Panc1 (cell line): ENCODE measurements around the gene ABCD2. TPM values are rescaled to one million over a fixed set of nuclear protein-coding genes. Genes with fewer than 3 reads are reported as not detected.
A peak's percentile ranks its signal among the peaks of the same experiment; 100 is the strongest.

Experiments used
- ATAC-seq: fragments of 200-7000 bp; cut with Tn5 transposase; 2 replicates; pipeline ENCODE4 v1.9.1; 2020; ENCODE audit warnings: mild to moderate bottlenecking, moderate library complexity
- BruUV-seq: library from RNA; stranded (reverse); fragments of 400-500 nt; replicated peaks from 2 replicates; lab custom pipeline; 2021; lab: Mats Ljungman, UMichigan
- CTCF ChIA-PET: fragments of 300-600 bp; sonication (Branson Sonifier 250); formaldehyde crosslinking; loops from one replicate; lab custom pipeline; 2022; ENCODE audit warnings: antibody characterized with exemption; lab: Charles Lee
- POLR2A ChIA-PET: fragments of 300-600 bp; sonication (Branson Sonifier 250); formaldehyde crosslinking; loops from one replicate; lab custom pipeline; 2022; ENCODE audit warnings: antibody characterized with exemption; lab: Charles Lee
- DNase-seq: peaks from one replicate; pipeline ENCODE4 v3.0.0-alpha.2; 2010; ENCODE audit warnings: low read depth, low spot score
- H3K27ac ChIP-seq: 2 replicates; pipeline ENCODE4 v1.5.1; 2011; ENCODE audit warnings: mild to moderate bottlenecking, low read length, inconsistent platforms
- H3K27me3 ChIP-seq: fragments of 200-500 bp; sonication (Bioruptor generic); 2 replicates; pipeline ENCODE4 v1.6.0; 2014; ENCODE audit warnings: low read length, inconsistent platforms; ENCODE audit not compliant: control insufficient read depth, insufficient read depth
- H3K36me3 ChIP-seq: fragments of 200-500 bp; sonication (Bioruptor generic); 2 replicates; pipeline ENCODE4 v1.5.1; 2014; ENCODE audit warnings: inconsistent platforms, mild to moderate bottlenecking, low read length, moderate library complexity; ENCODE audit not compliant: control insufficient read depth, insufficient read depth
- H3K4me1 ChIP-seq: 2 replicates; pipeline ENCODE4 v1.5.1; 2011; ENCODE audit warnings: inconsistent platforms, mild to moderate bottlenecking, low read length, moderate library complexity; ENCODE audit not compliant: control insufficient read depth, insufficient read depth
- H3K4me3 ChIP-seq, 2 experiments: 2 replicates each; pipeline ENCODE4 v1.5.1; 2011 to 2012; ENCODE audit warnings: low read depth in 2 of 2, low read length in 2 of 2, mild to moderate bottlenecking in 2 of 2, inconsistent platforms in 1 of 2, moderate library complexity in 1 of 2
- H3K9me3 ChIP-seq: fragments of 200-500 bp; sonication (Bioruptor generic); 2 replicates; pipeline ENCODE4 v1.5.1; 2014; ENCODE audit warnings: low read depth, mild to moderate bottlenecking, inconsistent platforms, low read length, moderate library complexity; ENCODE audit not compliant: control insufficient read depth, insufficient read depth
- POLR2AphosphoS5 ChIP-seq: IDR thresholded peaks from 2 replicates; pipeline ENCODE4 v1.6.1; 2012; ENCODE audit warnings: mild to moderate bottlenecking, low read depth, low read length, moderate library complexity
- REST ChIP-seq, 2 experiments: IDR thresholded peaks; 2 replicates each; pipeline ENCODE4 v1.6.1; 2011 to 2012; ENCODE audit warnings: low read depth in 2 of 2, control low read depth in 1 of 2, low read length in 1 of 2, mild to moderate bottlenecking in 1 of 2, moderate library complexity in 1 of 2; ENCODE audit not compliant: insufficient read depth in 1 of 2
- SIN3A ChIP-seq: IDR thresholded peaks from 2 replicates; pipeline ENCODE4 v1.6.1; 2012; ENCODE audit warnings: low read depth, mild to moderate bottlenecking, low read length, moderate library complexity, borderline replicate concordance; ENCODE audit not compliant: insufficient read depth
- TCF7L2 ChIP-seq: IDR thresholded peaks from 2 replicates; pipeline ENCODE4 v1.6.1; 2011; ENCODE audit warnings: mild to moderate bottlenecking, low read depth, low read length, inconsistent platforms
- in situ Hi-C: cut with HindIII; loops from 2 replicates; pipeline ENCODE4 v1.10.0; 2016; ENCODE audit warnings: low sequenced_read_pairs, low pct_unique_long_range_greater_than_20kb
- intact Hi-C: fragments of 100-400 bp; cut with micrococcal nuclease; formaldehyde crosslinking; loops from one replicate; pipeline ENCODE4 v1.10.0; 2022; ENCODE audit not compliant: unreplicated experiment
- total RNA-seq: library from RNA; stranded (reverse); gene quantifications from one replicate; pipeline ENCODE4 v1.2.1, GENCODE V29; 2021; ENCODE audit not compliant: unreplicated experiment
- TF ChIP-seq, protein P1 (sequence below): fragments of 450-650 bp; IDR thresholded peaks from 2 replicates; pipeline ENCODE4 v1.5.1; 2017; ENCODE audit warnings: mild to moderate bottlenecking

Gene ABCD2
- total RNA-seq, 1 experiment from 2014 or later, result not detected

DNA sequence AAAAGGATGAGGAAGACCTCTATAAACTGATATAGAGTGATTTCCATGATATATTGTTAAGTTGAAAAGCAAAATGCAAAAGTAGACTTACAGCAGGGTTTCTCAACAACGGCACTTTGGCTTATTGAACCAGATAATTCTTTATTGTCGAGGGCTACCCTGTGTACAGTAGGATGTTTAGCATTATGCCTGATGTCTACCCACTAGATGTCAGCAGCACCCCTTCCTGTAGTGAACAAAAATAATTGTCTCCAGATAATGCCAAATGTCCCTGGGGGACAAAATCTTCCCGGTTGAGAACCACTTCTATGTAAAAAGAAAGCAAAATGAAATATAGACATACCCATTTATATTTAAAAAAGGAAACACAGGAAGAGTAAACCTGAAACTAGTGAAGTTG lies 32.4 kb downstream of the ABCD2 start:
- ChIA-PET POLR2A (no interaction called here), CTCF (no interaction called here)
- ATAC-seq (no peak; the same call in 1 of the 2 replicates), DNase-seq (no peak)
- no TSS peak for BruUV-seq
- no peak overlapping the region for H3K4me3 ChIP-seq
- H3K27ac ChIP-seq, result no peak overlapping the region
- H3K9me3 ChIP-seq, result no peaks in the 10 kb centered on the region
- intact Hi-C loops (no loop called here), in situ Hi-C loops (no loop called here)
- H3K4me1 ChIP-seq, result no peaks in the 10 kb centered on the region
- H3K27me3 ChIP-seq, result no peaks in the 10 kb centered on the region
- TF ChIP-seq POLR2AphosphoS5, result no peak
- TF ChIP-seq, protein P1, sequence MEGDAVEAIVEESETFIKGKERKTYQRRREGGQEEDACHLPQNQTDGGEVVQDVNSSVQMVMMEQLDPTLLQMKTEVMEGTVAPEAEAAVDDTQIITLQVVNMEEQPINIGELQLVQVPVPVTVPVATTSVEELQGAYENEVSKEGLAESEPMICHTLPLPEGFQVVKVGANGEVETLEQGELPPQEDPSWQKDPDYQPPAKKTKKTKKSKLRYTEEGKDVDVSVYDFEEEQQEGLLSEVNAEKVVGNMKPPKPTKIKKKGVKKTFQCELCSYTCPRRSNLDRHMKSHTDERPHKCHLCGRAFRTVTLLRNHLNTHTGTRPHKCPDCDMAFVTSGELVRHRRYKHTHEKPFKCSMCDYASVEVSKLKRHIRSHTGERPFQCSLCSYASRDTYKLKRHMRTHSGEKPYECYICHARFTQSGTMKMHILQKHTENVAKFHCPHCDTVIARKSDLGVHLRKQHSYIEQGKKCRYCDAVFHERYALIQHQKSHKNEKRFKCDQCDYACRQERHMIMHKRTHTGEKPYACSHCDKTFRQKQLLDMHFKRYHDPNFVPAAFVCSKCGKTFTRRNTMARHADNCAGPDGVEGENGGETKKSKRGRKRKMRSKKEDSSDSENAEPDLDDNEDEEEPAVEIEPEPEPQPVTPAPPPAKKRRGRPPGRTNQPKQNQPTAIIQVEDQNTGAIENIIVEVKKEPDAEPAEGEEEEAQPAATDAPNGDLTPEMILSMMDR, result peak; percentile 58; the same call in 1 of the 2 replicates
- no peaks in the 10 kb centered on the region for H3K36me3 ChIP-seq

DNA sequence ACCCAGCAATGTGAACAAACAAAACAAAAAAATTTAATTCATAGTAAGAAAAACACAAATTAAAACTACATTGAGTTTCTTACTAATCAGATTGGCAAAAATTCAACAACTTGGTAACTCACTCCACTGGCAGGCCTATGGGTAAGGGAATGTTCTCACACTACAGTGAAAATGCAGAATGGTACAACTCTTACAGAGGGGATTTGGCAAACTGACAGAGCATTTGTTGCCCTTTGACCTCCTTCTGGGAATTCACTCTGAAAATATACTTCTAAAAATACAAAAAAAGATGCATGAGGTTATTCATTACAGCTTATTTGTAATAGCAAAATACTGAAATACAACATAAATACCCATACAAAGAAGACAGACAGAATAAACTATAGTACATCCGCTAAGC lies 32.8 kb downstream of the ABCD2 start:
- Histone ChIP-seq H3K36me3 (no peaks in the 10 kb centered on the region), H3K27ac (no peak overlapping the region), H3K4me1 (no peaks in the 10 kb centered on the region), H3K4me3 (no peak overlapping the region), H3K27me3 (no peaks in the 10 kb centered on the region), H3K9me3 (no peaks in the 10 kb centered on the region)
- DNase-seq, result no peak
- ChIA-PET CTCF (no interaction called here), POLR2A (no interaction called here)
- BruUV-seq, result no TSS peak
- intact Hi-C loops, result no loop called here
- no peak for ATAC-seq
- in situ Hi-C loops, result no loop called here
- TF ChIP-seq, protein P1, result no peak
- TF ChIP-seq SIN3A (no peak), POLR2AphosphoS5 (no peak), REST (IDR thresholded peaks at IDR 0.05; ENCODE audit: insufficient read depth in 1 of 2, low read depth in 2 of 2, low read length in 1 of 2) (no peak), TCF7L2 (no peak)

DNA sequence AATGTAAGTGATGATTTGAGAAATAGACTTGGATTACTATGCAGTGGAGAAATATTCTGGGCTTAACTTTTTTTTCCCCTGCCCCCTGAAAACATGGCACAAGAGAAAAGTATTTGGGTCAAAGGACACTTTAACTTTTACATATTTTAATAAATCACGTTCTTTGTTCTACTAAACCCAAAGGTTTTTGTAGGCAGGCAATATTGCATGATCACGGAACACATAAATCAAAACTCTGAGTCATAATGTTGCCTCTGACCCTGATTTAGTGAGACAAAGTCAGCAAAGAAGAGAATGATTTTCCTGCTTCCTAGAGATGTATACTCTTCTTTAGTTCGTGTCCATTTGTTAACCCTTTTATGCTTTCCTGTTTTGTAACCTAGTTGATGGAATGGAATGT lies 38.0 kb downstream of the ABCD2 start:
- POLR2A ChIA-PET, result no interaction called here
- CTCF ChIA-PET, result no interaction called here

More for the DNA sequence above, 38.0 kb downstream of the ABCD2 start:
- Histone ChIP-seq H3K4me1 (no peaks in the 10 kb centered on the region), H3K9me3 (no peaks in the 10 kb centered on the region), H3K27me3 (no peaks in the 10 kb centered on the region), H3K27ac (no peak overlapping the region), H3K4me3 (no peak overlapping the region), H3K36me3 (no peaks in the 10 kb centered on the region)
- TF ChIP-seq SIN3A, result no peak
- TF ChIP-seq, protein P1, result no peak
- TF ChIP-seq TCF7L2, result no peak
- no TSS peak for BruUV-seq
- DNase-seq, result no peak
- no peak for ATAC-seq
- intact Hi-C loops, result no loop called here
- in situ Hi-C loops, result no loop called here
